ENCODE measurements around the gene TMEM14B. TPM values are rescaled to one million over a fixed set of nuclear protein-coding genes. Genes with fewer than 3 reads are reported as not detected.

TMEM14B gene
- total and polyA plus RNA-seq, 9 of the 15 experiments (the other 6 are each of a cell fraction or from before 2014, with no cell fraction given): 174 to 862 (median 263) TPM

DNA sequence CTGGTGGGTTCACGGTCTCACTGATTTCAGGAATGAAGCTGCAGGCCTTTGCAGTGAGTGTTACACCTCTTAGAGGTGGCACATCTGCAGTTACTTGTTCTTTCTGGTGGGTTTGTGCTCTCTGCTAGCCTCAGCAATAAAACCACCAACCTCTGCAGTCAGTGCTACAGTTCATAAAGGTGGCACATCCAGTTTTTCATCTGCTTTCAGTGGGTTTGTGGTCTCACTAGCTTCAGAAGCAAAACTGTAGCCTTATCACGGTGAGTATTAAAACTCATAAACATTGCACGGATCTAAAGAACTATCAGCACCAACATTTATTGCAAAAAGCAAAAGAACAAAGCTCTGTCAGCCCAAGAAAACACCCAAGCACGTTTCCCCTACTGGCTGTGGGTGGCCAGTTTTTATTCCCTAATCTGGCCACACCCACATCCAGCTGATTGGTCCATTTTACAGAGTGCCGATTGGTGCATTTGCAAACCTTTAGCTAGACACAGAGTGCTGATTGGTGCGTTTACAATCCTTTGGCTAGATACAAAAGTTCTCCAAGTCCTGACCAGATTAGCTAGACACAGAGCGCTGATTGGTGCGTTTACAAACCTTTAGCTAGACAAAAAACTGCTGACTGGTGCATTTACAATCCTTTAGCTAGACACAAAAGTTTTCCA, 28.2 kb upstream of the TMEM14B start:
- peaks cover 13% of the 10 kb centered on the region for H3K9me3 ChIP-seq (replicated peaks; ENCODE audit: control insufficient read depth, insufficient read depth, low read depth, low read length)
- FAIRE-seq: no peak
- in situ Hi-C loops (cut with MboI) (no loop called here), intact Hi-C loops (cut with micrococcal nuclease) (no loop called here)
- ChIA-PET POLR2A (interaction anchor here (0.9 kb wide), 2 partner anchors 14 to 25 kb away, joined by 3 read pairs; partner anchors contain the start of genes C6orf52 and PAK1IP1), CTCF (ENCODE audit: low intra/inter-chr PET ratio) (no interaction called here)
- H3K79me2 ChIP-seq (ENCODE audit: control insufficient read depth, insufficient read depth, low read length): peaks cover 17% of the 10 kb centered on the region
- no peaks in the 10 kb centered on the region for H3K9me1 ChIP-seq (ENCODE audit: control insufficient read depth, insufficient read depth, low read length)
- no peak overlapping the region for H3K9ac ChIP-seq (ENCODE audit: insufficient read depth in 1 of 2, low read depth in 2 of 2, low read length in 2 of 2)
- no peak overlapping the region for H3K27ac ChIP-seq (ENCODE audit: extremely low read depth, low read depth, low read length)
- BruUV-seq (replicated peaks): no TSS peak
- H2AFZ ChIP-seq (ENCODE audit: low read depth, low read length): no peak overlapping the region
- H3K4me1 ChIP-seq (replicated peaks in 1 of 2; ENCODE audit: control insufficient read depth in 2 of 2, insufficient read depth in 2 of 2, low read length in 2 of 2): peaks cover 18 to 19% of the 10 kb centered on the region in 2 experiments; a peak in 4 of 5 replicates
- WGBS (ENCODE audit: insufficient coverage, low coverage, missing lambda C conversion rate): 69% methylated on average over 8 of the region's 8 CpGs
- no peaks in the 10 kb centered on the region for H3K36me3 ChIP-seq (ENCODE audit: control insufficient read depth, insufficient read depth, low read length)
- no peak for ATAC-seq
- H4K20me1 ChIP-seq (replicated peaks; ENCODE audit: control insufficient read depth, insufficient read depth, low read length): no peaks in the 10 kb centered on the region
- H3K4me3 ChIP-seq: no peak overlapping the region
- peak in 1 of 4 experiments; percentile 45 for DNase-seq (ENCODE audit: extremely low read depth in 1 of 4, low spot score in 3 of 4)
- no peak overlapping the region for H3K4me2 ChIP-seq (ENCODE audit: insufficient read depth, low read length)
- H3K27me3 ChIP-seq (ENCODE audit: control insufficient read depth in 2 of 2, insufficient read depth in 2 of 2, low read length in 2 of 2): no peaks in the 10 kb centered on the region
- TF ChIP-seq ZBED1 (IDR thresholded peaks at IDR 0.05): no peak
- no peak for TF ChIP-seq CAMTA2 (CRISPR knock-in tag; conservative IDR thresholded peaks at IDR 0.05)
- TF ChIP-seq MAFG (tag; conservative IDR thresholded peaks at IDR 0.05): peak; percentile 76
- TF ChIP-seq NFYB (IDR thresholded peaks at IDR 0.05; ENCODE audit: extremely low read depth, insufficient read length): peak; percentile 95
- TF ChIP-seq, protein P1, sequence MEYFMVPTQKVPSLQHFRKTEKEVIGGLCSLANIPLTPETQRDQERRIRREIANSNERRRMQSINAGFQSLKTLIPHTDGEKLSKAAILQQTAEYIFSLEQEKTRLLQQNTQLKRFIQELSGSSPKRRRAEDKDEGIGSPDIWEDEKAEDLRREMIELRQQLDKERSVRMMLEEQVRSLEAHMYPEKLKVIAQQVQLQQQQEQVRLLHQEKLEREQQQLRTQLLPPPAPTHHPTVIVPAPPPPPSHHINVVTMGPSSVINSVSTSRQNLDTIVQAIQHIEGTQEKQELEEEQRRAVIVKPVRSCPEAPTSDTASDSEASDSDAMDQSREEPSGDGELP (CRISPR knock-in tag; IDR thresholded peaks at IDR 0.05; ENCODE audit: borderline replicate concordance): no peak
- peak; percentile 82 for TF ChIP-seq MAFK (IDR thresholded peaks at IDR 0.05; ENCODE audit: low read length)
- no peak for TF ChIP-seq HDAC6 (IDR thresholded peaks at IDR 0.05; ENCODE audit: low read depth, low read length)
- no peak for TF ChIP-seq COPS2 (conservative IDR thresholded peaks at IDR 0.05)
- peak; percentile 87 for TF ChIP-seq MAFF (IDR thresholded peaks at IDR 0.05; ENCODE audit: low read length)
- no peak for TF ChIP-seq RBM14 (IDR thresholded peaks at IDR 0.05; ENCODE audit: borderline replicate concordance, insufficient read depth, low read depth, low read length)
- peak; percentile 79 for TF ChIP-seq RBM25 (IDR thresholded peaks at IDR 0.05; ENCODE audit: low read depth, low read length, severe bottlenecking)
- TF ChIP-seq, protein P2, sequence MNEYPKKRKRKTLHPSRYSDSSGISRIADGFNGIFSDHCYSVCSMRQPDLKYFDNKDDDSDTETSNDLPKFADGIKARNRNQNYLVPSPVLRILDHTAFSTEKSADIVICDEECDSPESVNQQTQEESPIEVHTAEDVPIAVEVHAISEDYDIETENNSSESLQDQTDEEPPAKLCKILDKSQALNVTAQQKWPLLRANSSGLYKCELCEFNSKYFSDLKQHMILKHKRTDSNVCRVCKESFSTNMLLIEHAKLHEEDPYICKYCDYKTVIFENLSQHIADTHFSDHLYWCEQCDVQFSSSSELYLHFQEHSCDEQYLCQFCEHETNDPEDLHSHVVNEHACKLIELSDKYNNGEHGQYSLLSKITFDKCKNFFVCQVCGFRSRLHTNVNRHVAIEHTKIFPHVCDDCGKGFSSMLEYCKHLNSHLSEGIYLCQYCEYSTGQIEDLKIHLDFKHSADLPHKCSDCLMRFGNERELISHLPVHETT (CRISPR knock-in tag; conservative IDR thresholded peaks at IDR 0.05 in 1 of 2, IDR thresholded peaks at IDR 0.05 in 1 of 2): no peak
- no peak for TF ChIP-seq AFF4 (CRISPR knock-in tag; IDR thresholded peaks at IDR 0.05)
- no peak for TF ChIP-seq NFIC (IDR thresholded peaks at IDR 0.05)
- no peak for TF ChIP-seq PML (IDR thresholded peaks at IDR 0.05; ENCODE audit: low read length)
- 0 out of 2 replicates have a peak, but pooled peaks have one; percentile 32 for TF ChIP-seq SP1 (CRISPR knock-in tag; IDR thresholded peaks at IDR 0.05)
- no peak for TF ChIP-seq RNF2 (IDR thresholded peaks at IDR 0.05)
- TF ChIP-seq PTBP1 (IDR thresholded peaks at IDR 0.05; ENCODE audit: low read depth, low read length): no peak
